ENCODE measurements around the gene GPATCH2L.

- TF ChIP-seq FOXK2 (IDR thresholded peaks at IDR 0.05), result no peak
- TF ChIP-seq ELF4 (IDR thresholded peaks at IDR 0.05), result no peak
- no peak for TF ChIP-seq PKNOX1 (IDR thresholded peaks at IDR 0.05)
- no peak for TF ChIP-seq FOXM1 (IDR thresholded peaks at IDR 0.05; ENCODE audit: borderline replicate concordance)
- no peak for TF ChIP-seq SP1 (IDR thresholded peaks at IDR 0.05)
- TF ChIP-seq SUZ12 (IDR thresholded peaks at IDR 0.05), result no peak
- no peak for TF ChIP-seq TARDBP (IDR thresholded peaks at IDR 0.05)
- TF ChIP-seq ZNF384 (IDR thresholded peaks at IDR 0.05), result no peak
- TF ChIP-seq BHLHE40 (IDR thresholded peaks at IDR 0.05; ENCODE audit: borderline replicate concordance), result no peak
- no peak for TF ChIP-seq L3MBTL2 (conservative IDR thresholded peaks at IDR 0.05)
- TF ChIP-seq HDGF (IDR thresholded peaks at IDR 0.05; ENCODE audit: borderline replicate concordance), result no peak
- no peak for TF ChIP-seq NFRKB (IDR thresholded peaks at IDR 0.05)
Measured at GRCh38 chr14:76256545-76256944, 104.8 kb downstream of the GPATCH2L start.

Data from HEK293T (cell line).